WTC11 (cell line): ENCODE data around the gene TEX13C.

Source experiments
- CBFB ChIP-seq: sonication (generic); formaldehyde crosslinking; IDR thresholded peaks from 2 replicates; pipeline ENCODE4 v1.8.1; 2022; ENCODE audit warnings: mild to moderate bottlenecking, low read depth, missing genetic modification reagents
- CREB1 ChIP-seq: sonication (generic); formaldehyde crosslinking; IDR thresholded peaks from 2 replicates; pipeline ENCODE4 v1.8.0; 2023; ENCODE audit warnings: mild to moderate bottlenecking, missing genetic modification reagents
- CREM ChIP-seq: sonication (generic); formaldehyde crosslinking; IDR thresholded peaks from 2 replicates; pipeline ENCODE4 v1.8.1; 2022; ENCODE audit warnings: mild to moderate bottlenecking, missing genetic modification reagents, moderate library complexity
- CTCF ChIP-seq: fragments of 200-600 bp; IDR thresholded peaks from 2 replicates; pipeline ENCODE4 v1.8.0; 2022; ENCODE audit warnings: antibody characterized with exemption
- ELF4 ChIP-seq: sonication (generic); formaldehyde crosslinking; IDR thresholded peaks from 2 replicates; pipeline ENCODE4 v1.8.1; 2022; ENCODE audit warnings: low read depth, mild to moderate bottlenecking, moderate library complexity, missing genetic modification reagents
- ESRRA ChIP-seq: sonication (generic); formaldehyde crosslinking; IDR thresholded peaks from 2 replicates; pipeline ENCODE4 v1.8.1; 2022; ENCODE audit warnings: mild to moderate bottlenecking, missing genetic modification reagents, borderline replicate concordance
- HMGXB4 ChIP-seq: sonication (generic); formaldehyde crosslinking; IDR thresholded peaks from 2 replicates; pipeline ENCODE4 v1.8.1; 2023; ENCODE audit warnings: mild to moderate bottlenecking, moderate library complexity, missing genetic modification reagents
- IRF1 ChIP-seq: sonication (generic); formaldehyde crosslinking; IDR thresholded peaks from 2 replicates; pipeline ENCODE4 v1.8.0; 2023; ENCODE audit warnings: missing genetic modification reagents
- JUN ChIP-seq: sonication (generic); formaldehyde crosslinking; IDR thresholded peaks from 2 replicates; pipeline ENCODE4 v1.8.0; 2023; ENCODE audit warnings: mild to moderate bottlenecking, missing genetic modification reagents
- MAX ChIP-seq: sonication (generic); formaldehyde crosslinking; IDR thresholded peaks from 2 replicates; pipeline ENCODE4 v1.8.0; 2022; ENCODE audit warnings: mild to moderate bottlenecking, missing genetic modification reagents
- PRRX2 ChIP-seq: fragments of 250-450 bp; sonication (Bioruptor Pico); IDR thresholded peaks from 2 replicates; pipeline ENCODE4 v1.8.0; 2021; ENCODE audit warnings: mild to moderate bottlenecking
- USF1 ChIP-seq: sonication (generic); formaldehyde crosslinking; IDR thresholded peaks from 2 replicates; pipeline ENCODE4 v1.8.0; 2022; ENCODE audit warnings: mild to moderate bottlenecking, missing genetic modification reagents
- USF2 ChIP-seq: sonication (generic); formaldehyde crosslinking; IDR thresholded peaks from 2 replicates; pipeline ENCODE4 v1.8.1; 2023; ENCODE audit warnings: mild to moderate bottlenecking, missing genetic modification reagents, moderate library complexity
- ZBTB43 ChIP-seq: sonication (generic); formaldehyde crosslinking; IDR thresholded peaks from 2 replicates; pipeline ENCODE4 v1.8.1; 2023; ENCODE audit warnings: mild to moderate bottlenecking, missing genetic modification reagents

GRCh38 chrX:125340490-125340889, 20.8 kb downstream of the TEX13C start:
- TF ChIP-seq JUN (CRISPR knock-in tag) (no peak), IRF1 (CRISPR knock-in tag) (no peak), ESRRA (no peak), CTCF (no peak), USF2 (no peak), CBFB (CRISPR knock-in tag) (no peak), USF1 (CRISPR knock-in tag) (no peak), CREM (CRISPR knock-in tag) (no peak), ELF4 (CRISPR knock-in tag) (no peak), CREB1 (no peak), HMGXB4 (CRISPR knock-in tag) (no peak), PRRX2 (CRISPR knock-in tag) (no peak), ZBTB43 (CRISPR knock-in tag) (no peak), MAX (no peak)
